HG02884 (cell line): Measurements from ENCODE around the gene BFSP2.
"Not testable (repeated sequence)": the region's sequence is repeated elsewhere in the genome, so short reads cannot be mapped to it uniquely, and the experiment has no call there.

Experiments used
- ATAC-seq: cut with Tn5 transposase; IDR thresholded peaks from one replicate; pipeline ENCODE4 v1.9.1; 2021; ENCODE audit warnings: mild to moderate bottlenecking, moderate library complexity; ENCODE audit not compliant: unreplicated experiment

BFSP2 gene

DNA sequence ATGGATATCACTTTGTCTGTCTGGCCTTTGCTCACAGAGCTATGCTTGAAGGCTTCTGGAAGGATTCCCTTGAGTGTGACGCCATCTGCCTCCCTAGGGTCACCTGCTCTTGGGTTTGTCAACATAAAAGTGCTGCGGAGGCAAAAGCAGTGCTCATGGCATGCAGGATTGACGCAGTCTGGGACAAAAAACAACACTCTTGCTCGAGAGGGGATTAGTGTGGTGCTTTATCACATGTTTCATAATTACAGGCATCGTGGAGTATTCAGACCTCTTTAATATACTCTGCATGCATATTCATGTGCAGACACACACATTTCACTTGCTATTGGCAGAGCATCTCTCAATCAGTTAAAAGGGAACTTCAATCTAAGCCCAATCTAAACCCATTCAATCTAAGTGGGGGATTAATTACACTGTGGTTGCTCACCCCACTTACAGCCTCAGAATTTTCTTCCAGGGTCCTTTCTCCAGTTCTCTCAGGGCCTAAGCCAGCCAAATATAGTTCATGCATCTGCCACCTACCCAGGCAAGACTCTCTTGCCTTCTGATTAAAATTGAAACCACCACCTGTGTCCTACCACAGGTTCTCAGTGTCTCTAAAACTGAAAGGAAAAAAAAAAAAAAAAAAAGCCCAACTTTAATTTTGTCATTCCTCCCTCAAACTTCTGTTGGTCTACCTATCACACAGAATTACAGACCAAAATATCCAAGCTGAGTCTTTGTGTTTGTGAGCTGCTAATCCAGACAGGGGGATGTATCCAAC lies 75.6 kb downstream of the BFSP2 start:
- peak; percentile 72 for ATAC-seq

DNA sequence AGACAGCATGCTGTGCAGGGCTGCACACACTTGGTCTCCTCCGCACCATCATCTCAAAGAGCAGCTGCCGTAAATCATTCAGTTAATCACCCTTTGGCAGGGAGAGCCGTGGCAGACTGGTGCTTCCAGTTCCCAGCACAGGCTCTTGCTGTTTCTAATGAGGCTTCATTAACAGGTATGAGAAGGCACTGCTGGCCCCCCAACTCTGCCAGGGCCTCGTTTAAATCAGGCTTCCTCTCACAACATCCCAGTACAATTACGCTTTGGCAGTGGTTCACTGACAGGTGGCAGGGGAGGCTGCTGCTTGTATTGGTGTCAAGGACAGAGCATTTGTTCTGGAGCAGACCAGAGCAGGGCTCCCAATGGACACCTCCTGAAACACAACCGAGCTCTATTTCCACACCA lies 77.1 kb downstream of the BFSP2 start:
- no peak for ATAC-seq

DNA sequence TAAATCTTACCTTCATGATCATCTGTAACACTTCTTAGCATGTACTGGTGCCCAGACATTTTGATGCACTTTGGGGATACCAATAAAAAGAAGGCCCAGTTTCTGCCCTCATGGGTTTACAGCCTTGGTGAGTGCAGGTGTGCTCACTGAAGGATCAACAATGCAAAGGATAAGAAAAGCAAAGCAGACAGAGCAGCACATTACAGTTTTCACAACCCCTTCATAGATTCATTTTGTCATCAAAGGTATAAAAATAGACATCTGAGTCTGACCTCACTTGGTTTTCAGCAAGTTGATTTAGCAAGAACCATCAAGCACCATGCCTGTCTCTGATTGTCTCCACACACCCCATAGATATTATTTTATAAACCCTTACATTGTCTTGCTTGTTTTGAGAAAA lies 77.6 kb downstream of the BFSP2 start:
- ATAC-seq: peak; percentile 41

DNA sequence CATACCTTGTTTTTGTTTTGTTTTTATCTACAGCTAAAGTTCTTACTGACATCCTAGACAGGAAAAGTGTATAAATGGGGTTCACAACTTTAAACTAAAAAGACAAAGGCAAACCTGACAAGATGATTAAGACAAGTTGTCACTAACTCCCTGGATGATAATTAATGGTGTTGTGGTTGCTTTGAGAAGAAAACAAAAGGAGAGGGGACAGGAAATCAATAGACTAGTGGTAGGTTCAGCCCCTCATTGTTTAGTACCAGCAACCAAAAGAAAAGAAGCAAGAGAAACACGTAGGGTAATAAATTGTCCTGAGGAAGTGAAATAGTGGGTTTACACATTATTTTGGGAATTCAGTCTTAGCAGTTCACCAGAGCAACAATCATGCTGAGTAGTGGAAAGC lies 78.8 kb downstream of the BFSP2 start:
- no peak for ATAC-seq

DNA sequence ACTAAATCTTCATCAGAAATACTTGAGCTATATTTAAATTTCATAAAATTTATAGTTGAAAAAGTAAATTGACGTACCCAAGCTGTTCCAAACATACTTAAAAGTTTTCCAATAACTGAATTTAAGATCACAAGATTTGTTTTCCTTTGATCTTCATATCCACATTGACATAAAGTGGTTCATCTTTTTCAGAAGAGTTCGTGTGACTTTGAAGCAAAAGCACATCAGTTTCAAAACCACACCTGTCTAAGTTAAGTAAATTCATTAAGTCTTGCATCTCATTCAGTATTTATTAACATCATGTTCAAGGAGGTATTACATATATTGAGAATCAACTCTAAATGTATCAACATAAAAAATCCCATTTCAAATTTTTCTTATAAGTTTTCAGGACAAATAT lies 79.5 kb downstream of the BFSP2 start:
- ATAC-seq: no peak

DNA sequence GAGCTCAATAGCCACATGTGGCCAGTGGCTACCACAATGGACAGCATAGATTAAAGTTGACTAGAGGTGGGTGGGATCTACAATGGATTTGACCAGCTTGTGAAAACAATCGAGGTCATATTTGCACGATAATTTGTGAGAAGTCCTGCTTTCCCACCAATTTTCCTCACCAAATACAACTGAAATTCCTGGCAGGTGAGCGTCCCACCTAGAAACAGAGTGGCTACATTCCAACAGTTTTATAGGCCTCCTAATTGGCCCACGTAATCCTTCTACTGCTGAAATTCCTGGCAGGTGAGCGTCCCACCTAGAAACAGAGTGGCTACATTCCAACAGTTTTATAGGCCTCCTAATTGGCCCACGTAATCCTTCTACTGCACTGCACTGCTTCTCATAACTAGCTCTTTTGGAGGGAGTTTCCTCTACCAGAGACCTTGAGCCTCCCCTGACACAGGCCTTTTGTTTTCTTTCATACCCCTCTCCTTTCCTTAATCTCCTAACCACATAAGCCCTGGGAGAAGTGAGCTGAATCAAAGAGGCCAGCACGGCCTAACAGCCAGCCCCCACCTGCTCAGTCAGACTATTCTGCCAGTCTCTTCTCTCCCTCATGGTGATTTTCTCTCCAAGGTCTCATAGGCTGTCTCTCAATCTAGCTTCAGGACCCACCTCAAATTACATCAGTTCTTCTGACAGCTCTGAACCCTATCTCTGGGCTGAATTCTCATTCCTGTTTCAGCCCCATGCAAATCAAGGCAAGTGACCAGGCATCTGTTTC lies 80.2 kb downstream of the BFSP2 start:
- ATAC-seq: peak; percentile 58

DNA sequence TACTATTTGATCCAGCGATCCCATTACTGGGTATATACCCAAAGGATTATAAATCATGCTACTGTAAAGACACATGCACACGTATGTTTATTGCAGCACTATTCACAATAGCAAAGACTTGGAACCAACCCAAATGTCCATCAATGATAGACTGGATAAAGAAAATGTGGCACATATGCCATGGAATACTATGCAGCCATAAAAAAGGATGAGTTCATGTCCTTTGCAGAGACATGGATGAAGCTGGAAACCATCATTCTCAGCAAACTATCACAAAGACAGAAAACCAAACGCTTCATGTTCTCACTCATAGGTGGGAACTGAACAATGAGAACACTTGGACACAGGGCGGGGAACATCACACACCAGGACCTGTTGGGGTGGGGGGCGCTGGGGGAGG lies 82.6 kb downstream of the BFSP2 start:
- not testable (repeated sequence) for ATAC-seq

DNA sequence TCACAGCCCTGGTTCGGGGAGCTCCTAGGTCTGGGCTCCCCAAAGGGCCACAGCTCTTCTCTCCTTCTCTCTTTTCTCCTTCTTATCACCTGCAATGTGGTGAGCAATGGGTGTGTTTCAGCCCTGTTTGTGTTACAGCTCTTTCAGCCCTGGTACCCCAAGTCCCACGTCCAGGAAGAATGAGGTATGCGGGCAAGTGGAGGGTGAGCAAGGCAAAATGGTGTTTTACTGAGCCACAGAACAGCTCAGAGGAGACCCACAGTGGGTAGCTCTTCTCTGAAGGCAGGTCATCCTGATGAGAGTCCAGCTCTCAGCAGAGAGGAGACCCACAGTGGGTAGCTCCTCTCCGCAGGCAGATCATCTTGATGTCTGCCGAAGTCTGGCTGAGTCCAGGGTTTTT lies 86.8 kb downstream of the BFSP2 start:
- no peak for ATAC-seq

DNA sequence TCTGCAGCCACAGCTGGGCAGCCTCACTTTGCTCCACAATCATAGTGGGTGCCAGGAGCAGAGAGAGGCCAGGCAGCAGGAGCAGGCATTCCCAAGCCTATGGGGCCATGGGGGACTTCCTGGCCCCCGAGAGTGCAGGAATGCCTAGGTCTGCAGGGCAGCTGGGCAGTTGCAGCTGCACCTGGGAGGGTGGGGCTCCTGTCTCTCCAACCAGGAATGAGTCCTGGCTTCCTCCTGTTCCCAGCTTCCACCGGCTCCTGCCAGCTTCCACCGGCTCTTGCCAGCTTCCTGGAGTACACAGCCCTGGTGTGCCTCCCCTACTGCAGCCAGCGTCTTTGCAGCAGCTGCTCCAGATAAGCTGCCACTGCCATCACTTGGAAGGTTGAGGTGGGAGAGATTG lies 87.3 kb downstream of the BFSP2 start:
- no peak for ATAC-seq

DNA sequence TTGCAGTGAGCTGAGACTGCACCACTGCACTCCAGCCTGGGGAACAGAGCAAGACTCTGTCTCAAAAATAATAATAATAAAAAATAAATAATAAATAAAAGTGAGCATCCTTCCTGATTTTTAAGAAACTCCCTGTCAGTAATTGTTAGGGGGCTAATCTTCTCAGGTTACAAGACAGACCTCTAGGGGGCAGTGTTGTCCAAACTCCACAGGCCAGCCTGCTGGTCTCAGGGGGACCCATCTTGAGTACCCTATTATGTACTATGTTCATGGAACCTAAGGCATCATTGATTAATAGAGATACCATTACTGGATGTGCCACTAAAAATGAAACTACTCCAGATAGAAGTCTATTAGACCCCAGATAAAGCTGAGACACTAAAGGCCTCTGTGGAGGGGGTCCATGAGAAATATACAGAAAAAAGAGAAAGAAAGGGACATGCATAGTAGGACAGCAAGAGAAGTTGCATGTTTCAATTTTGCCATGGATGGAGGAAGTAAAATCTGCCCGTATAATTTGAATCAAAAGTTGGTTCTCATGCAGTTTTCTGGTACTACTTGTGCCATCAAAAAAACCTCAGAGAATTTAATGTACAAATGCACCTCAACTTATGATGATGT lies 88.2 kb downstream of the BFSP2 start:
- ATAC-seq: no peak

DNA sequence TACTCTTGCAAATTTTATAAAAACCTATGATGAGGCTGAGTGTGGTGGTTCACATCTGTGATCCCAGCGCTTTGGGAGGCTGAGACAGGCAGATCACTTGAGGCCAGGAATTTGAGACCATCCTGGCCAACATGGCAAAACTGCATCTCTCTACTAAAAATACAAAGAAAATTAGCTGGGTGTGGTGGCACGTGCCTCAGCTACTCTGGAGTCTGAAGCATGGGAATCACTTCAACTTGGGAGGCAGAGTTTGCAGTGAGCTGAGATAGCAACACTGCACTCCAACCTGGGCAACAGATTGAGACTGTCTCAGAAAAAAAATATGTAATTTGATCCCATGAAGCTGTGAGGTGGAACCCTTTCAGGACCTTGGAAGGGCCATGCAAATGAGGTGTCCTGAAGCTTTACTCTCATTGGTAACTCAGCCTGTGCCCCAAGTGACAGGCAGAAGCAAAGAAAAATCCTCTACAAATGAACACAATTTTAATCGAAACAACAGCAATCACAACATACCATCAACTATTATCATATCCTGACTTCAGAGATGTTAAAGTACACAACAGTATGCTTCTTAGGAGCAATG lies 89.0 kb downstream of the BFSP2 start:
- no peak for ATAC-seq

DNA sequence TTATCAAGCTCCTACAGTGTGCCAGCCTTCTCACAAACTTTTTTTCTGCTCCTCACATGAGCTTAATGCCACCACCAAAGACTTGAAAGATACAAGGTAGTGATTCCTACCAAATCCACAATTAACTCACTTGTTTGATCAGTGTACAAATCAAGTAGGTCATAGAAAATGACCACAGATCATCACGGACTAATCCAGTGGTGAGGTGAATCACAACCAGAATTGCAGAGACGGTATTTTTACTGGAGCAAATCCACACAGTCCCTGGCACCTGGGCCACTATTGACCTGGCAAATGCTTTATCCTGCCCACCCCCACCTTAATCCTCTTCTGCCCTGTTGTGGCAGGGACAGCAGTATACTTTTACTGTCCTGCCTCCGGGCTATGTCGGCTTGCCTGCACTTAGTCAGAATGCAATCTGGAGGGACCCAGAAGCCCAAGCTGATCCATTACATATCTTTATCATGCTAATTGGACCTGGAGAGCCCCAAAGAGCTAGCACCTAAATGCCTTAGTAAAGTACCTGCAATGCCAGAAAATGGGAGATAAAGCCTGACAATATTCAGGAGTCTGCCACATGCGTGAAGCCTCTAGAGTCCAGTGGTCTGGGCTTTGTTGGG lies 89.7 kb downstream of the BFSP2 start:
- no peak for ATAC-seq

DNA sequence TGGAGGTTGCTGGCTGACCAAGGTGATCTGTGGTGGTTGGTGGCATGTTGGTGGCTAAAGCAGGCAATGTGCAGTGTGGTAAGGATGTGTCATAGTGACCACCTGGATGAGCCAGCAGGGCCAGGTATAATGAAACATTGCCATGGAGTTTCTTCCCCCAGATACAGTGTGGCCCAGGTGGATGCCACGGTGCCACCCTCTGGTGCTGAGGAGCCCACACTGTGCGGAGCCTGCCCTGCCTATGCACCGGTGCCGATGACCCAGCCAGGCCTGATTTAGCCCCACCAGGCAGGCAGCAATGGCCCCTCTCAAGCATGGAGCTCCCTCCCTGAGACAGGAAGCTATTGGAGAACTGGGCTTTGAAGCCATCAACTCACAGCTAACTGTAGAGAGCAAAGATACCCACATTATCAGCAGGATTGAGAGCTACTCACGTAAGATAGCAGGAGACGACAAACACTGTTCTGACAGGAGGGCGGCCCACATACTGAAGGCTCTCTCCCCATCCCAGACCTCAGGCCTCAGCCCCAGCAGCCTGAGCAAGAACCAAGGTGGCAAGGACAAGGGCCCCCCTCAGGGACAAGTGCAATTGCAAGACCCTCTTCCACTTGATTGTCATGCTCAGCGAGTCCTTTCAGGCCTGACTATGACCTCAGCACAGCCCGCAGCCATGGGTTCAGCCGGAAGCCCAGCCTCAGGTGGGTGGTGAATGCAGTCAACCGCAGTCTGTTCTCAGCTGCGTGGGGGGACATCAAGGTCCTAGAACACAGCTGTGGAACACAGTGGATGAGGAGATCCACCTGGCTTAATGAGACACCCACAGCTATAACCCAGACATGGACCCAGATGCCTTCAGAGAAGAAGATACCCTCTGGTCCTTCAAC lies 90.9 kb downstream of the BFSP2 start:
- ATAC-seq: peak; percentile 90

DNA sequence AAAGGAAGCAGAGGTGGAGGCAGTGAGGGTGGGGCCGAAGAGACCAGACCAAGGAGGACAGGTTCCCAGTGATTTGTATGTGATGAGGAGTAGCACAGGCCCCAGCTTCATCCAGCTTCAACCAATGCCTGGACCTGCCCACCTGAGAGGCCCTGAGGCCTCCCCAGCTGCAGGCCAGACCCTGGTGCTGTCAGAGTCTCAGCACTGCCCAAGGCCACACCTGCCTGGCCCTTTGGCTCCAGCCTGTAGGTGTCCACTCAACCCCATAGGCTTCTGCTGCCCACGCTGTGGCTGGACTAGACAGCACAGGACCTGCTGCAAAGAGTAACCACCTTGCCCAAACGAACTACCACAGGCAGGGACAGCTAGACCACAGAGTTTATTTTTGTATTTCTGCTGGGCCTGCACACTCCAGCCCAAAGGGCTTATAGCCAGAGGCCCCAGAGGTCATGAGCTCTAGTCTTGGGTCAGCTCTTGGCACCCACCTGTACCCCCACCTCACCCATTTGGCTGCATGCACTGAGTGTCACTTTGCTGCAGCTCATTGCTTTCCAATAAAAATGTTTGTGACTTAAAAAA lies 91.7 kb downstream of the BFSP2 start:
- ATAC-seq: peak; percentile 13

DNA sequence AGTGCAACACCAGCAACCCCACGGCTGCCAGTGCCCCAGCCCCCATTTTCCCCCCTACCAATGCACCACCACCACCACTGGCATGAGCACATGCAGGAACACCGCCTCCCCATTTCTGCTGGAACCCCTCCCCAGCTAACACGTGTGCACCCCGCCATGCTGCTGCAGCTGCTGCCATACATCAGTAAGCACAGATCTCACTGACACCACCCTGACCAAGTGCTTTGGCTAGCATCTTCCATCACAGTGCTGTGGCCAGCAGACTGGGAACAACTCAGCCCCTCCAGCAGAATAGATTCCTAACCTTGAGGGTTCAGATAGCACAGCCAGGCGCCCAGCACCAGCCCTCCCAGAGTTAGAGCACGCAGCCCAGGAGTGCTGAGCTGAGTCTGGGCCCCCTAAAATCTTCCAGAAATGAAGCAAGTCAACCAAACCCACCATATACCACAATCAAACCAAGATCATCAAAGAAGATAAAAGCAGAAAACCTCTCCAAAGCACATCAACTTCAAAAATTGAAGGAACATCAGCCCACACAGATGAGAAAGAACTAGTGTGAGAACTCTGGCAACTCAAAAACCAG lies 92.4 kb downstream of the BFSP2 start:
- ATAC-seq: no peak

DNA sequence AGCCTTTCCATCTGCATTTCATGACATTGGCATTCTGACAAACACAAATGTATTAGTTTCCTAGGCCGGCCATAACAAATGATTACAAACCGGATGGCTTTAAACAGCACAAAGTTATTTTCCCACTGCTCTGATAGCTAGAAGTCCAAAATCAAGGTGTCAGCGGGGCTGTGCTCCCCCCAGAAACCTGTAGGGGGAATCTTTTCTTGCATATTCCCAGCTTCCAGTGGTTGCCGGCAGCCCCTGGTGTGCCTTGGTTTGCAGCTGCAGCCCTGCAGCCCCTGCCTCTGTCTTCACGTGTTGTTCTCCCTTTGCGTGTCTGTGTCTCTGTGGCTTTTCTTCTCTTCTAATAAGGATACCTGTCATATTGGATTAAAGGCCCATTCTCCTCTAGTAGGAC lies 94.6 kb downstream of the BFSP2 start:
- ATAC-seq: no peak

DNA sequence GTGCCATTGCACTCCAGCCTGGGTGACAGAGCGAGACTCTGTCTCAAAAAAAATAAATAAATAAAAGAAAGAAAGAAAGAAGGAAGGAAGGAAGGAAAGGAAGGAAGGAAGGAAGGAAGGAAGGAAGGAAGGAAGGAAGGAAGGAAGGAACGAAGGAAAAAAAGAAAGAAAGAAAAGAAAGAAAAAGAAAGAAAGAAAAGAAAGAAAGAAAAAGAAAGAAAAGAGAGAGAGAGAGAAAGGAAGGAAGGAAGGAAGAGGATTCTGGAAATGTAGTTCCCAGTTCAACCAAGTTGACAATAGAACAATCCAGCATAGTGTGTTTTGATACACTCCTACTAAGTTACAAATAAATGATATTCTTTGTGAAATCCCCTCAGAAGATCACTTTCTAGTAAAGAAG lies 102.7 kb downstream of the BFSP2 start:
- not testable (repeated sequence) for ATAC-seq

DNA sequence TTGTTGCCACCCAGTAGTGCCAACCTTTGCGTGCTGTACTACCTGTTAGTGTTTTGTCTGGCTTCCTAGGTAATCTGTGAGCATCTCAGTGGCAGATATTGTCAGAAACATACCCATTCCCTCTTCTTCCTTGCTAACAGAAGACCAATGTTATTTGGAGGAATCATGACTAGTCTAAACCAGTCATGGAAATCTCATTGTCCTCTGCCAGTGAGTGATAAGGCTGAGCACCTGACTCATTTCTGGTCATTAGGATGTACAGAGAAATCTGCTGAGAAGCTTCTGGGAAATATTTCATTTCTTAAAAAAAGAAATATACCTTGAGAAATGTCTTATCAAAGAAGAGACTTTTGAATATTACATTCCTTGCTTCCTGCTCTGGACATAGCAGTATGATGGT lies 103.6 kb downstream of the BFSP2 start:
- ATAC-seq: no peak

DNA sequence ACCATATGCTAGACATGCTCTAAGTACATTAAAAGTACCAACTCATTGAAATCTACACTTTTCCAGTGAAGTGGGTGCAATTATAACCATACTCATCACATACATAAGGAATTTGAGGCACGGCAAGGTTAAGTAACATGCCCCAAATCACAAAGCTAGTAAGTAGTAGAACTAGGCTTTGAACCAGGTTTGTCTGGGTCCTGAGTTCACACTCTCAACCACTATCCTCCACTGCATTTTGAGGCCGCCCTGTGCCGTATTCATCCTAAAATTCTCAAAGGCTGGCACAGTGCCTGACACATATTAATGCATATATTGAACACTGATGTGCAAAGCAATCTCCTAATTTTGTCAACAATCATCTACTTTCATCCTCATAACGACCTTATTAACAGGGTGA lies 104.9 kb downstream of the BFSP2 start:
- no peak for ATAC-seq
